ENCODE measurements around the gene PPFIA1.
"Not testable (repeated sequence)": the region's sequence is repeated elsewhere in the genome, so short reads cannot be mapped to it uniquely, and the experiment has no call there.

The PPFIA1 gene

DNA sequence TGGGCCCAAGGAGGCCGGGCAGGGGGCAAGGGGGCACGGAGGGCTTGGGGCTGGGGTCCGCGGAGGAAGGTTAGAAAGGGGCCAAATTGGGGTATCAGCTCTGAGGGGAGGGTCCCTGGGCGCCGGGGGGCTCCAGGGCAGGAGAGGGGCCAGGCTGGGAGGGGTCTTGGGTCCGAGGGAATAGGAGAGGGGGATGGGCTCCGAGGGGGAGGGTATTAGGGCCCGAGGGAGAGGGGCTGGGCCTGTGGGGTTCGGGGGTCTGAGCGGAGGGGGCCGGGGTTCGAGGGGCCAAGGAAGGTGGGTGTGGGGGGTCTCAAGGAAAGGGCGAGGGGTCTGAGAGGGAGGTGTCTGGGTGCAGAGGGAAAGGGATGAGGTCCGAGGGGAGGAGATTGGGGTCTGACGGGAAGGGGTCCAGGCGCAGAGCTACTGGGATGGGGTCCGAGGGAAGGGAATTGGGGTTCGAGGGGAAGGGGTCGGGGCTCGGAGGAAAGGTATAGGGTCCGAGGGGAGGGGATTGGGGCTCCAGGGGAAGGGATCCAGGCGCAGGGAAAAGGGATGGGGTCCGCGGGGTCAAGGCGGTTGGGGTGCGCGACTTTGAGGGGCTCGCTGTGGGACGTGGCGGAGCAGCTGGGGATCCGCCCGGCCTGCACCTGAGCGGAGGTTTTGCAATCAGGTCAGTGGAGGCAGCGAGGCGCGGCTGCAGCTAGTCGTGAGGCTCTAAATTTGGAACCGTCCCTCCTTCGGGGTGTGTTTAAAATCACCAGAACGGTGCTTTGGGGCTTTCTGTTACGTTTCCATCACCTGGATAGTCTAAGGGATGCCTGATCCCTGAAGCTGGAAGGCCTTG lies 128.6 kb downstream of the PPFIA1 start:
- DNase-seq = no peak

DNA sequence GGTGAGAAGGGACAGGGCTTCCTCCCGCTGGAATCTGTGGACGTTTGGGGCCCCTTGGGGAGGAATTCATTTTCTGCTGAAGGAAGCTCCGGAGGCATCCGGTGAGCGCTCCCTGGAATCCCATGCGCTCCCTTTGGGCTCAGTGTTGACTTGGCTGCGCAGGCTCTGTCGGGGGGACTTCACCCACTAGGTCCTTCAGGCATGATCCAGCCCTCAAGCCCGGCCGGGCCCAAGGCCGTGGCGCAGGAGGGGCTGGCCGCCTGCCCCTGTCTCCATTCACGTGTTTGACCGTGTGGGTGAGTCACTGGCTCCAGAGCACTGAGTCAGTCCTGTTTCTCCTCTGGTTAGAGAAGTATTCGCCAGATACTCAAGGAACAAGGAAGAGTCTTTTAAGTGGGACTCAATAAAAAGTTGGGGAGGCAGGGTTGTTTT lies 129.2 kb downstream of the PPFIA1 start:
- no peak for DNase-seq

DNA sequence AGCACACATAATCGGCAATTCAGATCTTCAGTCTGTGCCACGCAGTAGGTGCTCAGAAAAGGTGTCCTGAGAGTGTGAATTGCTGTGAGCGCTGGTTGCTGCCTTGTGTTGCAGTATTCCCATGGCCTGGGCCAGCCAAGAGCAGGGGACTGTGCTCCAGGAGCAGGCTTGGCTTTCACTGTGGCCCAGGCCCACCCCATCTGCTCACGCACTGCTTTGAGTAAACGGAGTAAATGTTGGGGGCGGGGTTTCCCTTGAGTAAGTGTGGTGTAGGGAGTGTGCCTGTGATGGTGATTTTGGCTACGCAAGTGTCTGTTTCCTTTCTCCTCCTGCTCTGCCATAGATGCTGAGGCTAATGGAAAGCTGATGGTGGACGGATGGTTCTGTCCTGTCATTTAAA lies 130.2 kb downstream of the PPFIA1 start:
- DNase-seq = no peak

DNA sequence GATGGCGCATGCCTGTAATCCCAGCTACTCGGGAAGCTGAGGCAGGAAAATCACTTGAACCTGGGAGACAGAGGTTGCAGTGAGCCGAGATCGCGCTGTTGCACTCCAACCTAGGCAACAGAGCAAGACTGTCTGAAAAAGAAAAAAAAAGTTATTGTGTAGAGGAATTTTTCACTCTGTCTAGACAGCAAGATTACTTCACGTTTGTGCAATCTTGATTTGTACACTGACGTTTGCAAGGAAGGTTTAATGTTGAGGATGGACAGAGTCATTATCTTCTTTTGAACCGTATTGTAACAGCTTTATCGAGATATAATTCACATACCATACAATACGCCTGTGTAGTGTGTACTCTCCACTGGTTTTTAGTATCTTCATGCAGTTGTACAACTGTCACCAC lies 131.5 kb downstream of the PPFIA1 start:
- no peak for DNase-seq

DNA sequence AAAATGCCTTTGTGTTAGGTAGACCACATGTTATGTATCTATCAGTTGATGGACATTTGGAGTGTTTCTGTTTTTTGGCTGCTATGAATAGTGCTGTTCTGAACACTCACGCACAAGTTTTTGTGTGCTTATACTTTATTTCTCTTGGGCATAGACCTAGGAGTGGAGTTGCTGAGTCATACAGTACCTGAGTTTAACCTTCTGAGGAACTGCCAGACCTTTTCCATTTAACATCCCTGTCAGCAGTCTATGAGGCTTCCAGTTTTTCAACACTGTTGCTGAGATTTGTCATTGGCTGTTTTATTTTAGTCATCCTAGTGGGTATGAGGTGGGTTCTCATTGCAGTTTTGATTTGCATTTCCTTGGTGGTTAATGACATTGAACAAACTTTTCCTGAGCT lies 132.2 kb downstream of the PPFIA1 start:
- no peak for DNase-seq

DNA sequence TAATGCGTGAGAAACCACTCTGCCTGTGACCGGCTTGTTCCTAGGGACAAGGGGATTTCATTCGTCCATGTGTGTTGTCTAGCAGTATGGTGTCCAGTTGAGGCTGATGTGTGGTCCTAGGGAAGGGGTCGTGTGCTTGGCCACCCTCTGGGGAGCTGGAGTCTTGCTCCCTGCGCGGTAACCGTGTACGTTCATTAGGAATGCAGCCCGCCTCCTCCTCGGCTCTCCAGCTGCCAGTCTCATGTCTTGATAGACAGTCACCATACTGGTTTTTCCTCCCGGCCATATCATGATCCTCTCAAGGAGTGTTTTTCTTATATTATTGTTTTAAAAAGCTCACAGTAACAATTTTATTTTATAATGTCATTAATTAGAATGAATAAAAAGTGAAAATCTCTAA lies 133.8 kb downstream of the PPFIA1 start:
- no peak for DNase-seq

DNA sequence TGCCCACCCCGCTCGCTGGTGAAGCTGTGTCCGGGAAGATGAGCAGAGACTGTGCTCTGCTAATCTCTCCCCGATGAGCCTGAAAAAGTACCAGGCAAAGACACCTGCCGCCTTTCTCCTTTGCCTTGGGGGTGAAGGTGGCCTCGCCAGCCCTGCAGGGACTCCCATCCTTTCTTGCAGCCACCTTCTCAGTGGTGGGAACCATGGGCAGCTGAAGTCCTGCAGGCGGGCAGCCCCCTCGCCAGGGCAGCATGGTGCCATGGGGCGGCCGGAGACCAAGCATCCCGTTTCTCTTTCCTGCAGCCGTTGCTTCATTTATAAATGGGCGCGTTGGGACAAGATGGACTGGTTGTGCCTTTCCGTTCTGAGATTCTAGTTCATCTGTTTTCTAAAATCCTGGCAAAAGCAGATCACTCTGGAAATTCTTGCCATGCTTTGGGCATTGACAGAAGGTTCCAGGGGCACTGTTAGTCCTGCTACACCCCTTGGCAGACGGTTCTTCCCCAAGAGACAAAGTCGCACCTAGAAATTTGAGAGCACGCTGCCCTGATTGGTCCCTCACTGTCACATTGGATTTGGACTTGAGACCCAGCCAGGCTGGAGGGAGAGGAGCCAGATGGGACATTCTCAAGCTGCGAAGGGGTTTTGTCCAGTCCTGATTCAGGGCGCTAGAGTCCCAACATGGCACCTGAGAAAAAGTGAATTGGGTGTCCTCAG lies 135.3 kb downstream of the PPFIA1 start:
- no peak for DNase-seq

DNA sequence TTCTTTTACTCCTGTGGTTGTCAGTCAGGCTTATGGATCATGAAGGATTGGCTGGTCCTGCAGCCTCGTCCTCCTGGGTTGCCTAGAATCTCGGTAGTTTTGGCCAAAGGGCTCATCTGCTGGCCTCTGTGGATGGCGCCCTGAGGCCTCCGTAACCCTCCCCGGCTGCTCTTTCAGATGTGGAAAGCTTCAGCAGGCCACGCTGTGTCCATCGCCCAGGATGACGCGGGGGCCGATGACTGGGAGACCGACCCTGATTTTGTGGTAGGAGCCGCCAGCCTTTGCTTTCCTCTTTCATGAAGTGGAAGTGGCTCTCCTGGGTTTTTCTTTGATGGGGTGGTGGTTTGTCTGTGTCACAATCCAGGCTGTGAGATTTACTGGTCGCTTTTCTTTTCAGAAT lies 136.6 kb downstream of the PPFIA1 start:
- no peak for DNase-seq

DNA sequence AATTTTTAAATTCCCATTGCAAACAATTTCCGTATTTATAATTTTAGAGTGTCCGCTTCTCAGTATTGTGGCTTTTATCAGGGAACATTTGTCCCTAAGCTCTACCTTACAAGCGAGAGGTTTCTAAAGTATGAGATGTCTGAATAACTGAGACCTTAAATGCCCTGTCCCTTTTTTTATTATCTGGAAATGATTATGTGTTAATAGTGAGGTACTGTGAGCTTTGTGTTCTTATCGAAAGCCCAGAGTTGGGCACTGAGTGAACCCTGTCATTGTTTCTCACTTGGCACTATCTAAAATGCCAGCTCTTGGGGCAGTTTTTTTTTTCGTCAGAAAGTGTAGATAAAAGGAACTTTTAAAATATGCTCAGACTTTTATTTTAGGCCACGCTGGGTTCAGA lies 137.3 kb downstream of the PPFIA1 start:
- DNase-seq = no peak

DNA sequence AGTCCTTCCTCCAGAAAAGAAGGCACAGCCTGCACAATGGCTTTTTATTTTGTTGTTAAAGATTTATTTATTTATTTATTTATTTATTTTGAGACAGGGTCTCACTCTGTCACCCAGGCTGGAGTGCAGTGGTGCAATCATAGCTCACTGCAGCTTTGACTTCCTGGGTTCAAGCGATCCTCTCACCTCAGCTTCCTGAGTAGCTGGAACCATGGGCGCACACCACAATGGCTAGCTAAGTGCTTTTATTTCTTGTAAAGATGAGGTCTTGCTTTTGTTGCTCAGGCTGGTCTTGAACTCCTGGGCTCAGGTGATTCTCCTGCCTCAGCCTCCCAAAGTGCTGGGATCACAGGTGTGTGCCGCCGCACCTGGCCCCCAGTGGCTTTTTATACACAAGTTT lies 137.8 kb downstream of the PPFIA1 start:
- DNase-seq = not testable (repeated sequence)

DNA sequence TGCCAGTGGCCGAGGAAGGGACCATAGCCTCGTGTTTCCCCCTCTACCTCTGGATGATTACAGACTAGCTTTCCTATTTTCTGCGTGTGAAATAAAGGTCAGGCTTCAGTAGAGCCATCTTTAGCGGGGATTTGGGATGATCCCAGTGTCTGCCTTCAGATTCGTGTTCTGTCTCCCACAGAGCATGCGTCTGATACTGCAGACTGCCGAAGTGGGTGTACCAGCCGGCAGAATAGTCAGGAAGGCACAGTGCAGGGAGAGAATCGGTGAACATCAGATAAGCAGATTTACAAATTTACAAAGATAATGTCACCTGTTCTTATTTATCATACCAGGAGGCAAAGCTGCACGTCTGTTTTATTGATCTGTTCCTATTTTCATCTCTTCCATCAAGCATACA lies 138.9 kb downstream of the PPFIA1 start:
- DNase-seq = no peak

DNA sequence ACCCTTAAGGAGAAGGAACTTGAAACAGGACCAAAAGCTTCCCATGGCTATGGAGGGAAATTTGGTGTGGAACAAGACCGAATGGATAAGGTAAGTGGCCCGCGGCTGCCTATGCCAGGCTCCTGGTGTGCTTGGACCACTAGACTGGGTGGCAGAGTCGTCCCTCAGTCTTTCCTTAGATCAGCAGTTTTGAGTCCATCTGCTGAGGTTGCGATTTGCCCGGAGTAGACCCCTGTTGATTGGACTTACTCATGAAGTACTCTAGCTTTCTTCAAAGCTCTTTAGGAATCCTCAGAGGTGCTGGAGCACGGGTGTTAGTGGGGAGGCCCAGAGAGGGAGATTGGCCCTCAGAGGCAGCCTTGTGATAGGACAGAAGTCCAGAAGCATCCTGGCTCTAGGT lies 139.4 kb downstream of the PPFIA1 start:
- no peak for DNase-seq

DNA sequence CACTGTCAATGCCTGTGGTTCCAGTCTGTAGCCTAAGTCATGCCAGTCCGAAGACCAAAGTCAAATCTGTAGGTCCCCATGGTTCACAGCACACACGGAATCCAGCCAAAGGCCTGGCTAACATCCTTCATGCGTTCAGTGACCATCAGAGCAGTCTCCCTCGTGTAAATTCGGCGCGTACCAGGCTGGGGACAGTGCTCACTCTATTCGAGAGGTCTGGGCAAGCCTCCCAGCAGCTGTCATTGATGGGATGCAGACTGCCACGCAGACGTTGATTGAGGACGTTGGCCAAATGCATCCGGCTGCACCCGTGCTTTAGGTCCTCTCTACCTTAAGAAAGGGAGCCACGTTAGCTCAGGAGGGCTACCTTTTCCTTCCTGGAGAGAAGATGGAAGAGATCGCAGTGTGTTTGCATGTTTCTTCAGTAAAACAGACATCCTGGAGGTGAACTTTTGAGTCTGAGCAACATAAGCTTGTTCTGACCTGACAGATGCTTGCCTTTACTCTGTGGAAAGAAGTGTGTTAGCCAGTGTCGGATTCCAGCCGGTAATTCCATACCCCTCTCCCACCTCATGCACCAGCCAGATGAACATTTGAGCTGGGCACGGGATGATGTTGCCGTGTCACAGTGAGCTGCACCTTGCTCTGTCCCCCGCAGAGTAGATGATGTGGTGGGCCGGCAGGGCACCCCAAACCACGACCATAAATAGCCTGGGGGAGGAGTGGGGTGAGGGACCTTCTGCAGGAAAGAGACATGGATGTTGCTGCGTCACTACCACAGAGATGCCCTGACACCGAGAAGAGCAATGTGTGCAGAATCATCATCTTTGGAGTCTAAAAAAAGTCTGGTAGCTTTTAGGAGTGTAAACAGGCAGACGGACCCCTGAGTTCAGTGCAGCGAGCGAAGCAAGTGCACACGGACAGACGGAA lies 140.1 kb downstream of the PPFIA1 start:
- DNase-seq = no peak

DNA sequence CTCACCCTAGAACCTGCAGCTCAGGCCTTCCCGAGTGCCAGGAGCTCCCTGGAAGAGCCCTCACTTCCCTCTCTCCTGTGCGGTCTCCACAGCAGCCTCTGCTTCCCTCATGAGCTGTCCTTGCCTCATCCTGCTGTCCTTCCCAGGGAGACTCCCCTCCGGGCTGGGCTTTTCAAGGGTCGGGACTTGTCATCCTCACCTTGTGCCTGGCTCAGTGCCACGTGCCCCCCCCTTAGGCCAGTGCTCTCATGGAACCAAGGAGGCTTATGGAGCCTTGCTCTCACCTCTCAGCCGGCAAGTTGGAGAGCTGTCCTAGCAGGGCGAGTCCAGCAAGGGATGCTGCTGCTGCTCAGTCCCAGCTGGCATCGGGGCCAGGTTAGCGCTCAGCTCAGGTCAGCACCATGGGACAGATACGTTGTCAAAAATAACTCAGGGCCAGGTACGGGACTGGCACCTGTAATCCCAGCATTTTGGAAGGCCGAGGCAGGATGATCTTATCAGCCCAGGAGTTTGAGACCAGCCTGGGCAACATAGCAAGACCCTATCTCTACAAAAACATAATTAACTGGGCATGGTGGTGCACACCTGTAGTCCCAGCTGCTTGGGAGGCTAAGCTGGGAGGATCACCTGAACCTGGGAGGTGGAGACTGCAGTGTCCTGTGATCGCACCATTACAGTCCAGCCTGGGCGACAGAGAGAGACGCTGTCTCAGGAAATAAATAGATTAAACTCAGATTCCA lies 141.4 kb downstream of the PPFIA1 start:
- no peak for DNase-seq

DNA sequence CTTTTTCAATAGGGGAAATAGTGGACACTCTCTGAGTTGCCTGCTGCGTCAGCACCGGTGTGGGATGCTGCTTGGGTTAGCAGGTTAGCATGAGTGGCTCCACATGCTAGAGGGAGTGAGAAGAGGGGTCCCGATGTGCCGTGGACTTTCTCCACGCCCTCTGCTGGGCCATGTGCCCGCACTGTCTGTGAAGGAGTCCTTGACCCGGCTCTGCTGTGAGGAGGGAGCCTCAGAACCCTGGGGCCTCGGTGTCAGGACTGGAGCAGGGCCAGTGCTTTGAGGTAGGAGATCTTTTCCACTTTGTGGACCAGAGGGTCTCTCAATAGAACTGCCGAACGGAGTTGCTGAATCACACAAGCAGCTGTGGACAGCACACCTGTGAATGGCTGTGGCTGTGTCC lies 142.7 kb downstream of the PPFIA1 start:
- no peak for DNase-seq

DNA sequence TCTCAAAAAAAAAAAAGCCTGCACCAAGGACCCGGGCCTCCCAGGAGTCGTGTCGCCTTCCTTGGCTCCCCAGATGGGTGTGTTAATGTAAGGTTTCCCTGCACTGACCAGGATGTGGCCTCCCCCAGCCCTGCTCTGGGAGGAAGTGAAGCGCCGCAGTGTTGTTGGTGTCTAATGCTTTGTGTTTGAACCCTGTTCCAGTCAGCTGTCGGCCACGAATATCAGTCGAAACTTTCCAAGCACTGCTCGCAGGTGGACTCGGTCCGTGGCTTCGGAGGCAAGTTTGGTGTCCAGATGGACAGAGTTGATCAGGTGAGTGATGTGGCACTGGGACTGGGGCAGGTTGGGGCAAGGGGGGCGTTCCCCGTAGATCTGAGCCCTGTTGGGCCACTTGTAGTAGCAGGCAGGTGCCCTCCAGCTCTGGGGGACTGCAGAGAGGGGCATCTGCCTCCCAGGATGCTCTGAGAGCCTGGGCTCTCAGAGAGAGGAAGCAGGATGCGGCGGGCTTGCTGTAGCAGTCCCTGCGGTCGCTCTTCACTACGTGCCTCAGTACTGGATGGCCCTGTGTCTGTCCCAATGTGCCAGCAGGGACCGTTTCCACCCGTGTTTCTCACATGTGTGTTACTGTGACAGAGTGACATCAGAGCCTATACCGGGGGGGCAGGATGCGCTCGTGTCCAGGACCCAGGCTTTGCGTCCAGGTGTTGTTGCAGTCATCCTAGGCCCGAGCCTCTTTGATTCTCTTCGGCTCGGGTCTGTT lies 144.0 kb downstream of the PPFIA1 start:
- DNase-seq = no peak

DNA sequence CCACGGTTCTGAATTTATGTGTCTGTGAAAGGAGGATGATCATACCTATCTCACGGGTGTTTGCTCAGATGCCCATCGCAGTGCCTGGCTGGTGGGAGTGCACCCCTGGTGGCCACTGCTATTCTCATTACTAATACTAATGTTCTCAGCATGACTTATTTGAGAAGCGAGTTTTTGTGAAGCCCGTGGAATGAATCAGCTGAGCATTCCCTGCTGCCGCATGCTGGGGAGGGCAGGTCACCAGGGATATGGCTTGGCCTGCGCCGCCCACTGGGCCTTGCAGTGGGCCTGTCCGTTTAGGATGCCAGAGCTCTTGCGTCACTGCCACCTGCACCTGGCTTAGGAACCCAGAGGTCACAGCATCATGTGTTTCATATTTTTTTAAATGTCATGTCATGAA lies 144.7 kb downstream of the PPFIA1 start:
- DNase-seq = no peak

DNA sequence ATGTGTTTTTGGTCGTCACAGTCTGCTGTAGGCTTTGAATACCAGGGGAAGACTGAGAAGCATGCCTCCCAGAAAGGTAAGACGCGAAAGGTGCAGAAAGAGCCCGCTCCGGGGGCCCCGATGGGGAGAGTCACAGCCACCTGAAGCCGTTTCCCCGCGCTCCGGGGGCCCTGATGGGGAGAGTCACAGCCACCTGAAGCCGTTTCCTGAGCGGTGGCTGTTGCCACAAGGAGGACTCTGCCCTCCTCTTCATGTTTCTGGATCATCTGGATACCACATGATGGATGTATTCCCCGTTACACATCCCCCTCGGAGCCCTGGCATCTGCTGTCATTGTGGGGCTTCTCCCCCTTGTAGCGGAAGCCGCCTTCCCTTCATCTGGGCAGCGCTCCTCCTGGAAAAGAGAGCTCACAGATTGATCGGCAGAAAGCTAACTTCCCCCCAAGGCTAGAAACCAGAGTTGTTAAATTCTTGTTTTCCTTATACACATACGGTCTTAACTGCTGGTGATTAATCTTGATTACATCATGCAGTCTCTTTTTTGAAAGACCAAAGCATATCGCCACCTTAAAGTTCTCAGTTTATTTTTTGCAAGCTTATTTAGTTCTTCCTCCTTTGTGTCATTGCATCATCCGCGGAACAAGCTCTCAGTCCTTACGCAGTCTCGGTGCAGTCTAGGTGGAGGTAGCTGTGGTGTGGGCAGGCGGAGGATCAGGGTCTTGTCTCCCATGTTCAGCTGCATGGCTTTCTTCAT lies 145.3 kb downstream of the PPFIA1 start:
- DNase-seq = no peak

DNA sequence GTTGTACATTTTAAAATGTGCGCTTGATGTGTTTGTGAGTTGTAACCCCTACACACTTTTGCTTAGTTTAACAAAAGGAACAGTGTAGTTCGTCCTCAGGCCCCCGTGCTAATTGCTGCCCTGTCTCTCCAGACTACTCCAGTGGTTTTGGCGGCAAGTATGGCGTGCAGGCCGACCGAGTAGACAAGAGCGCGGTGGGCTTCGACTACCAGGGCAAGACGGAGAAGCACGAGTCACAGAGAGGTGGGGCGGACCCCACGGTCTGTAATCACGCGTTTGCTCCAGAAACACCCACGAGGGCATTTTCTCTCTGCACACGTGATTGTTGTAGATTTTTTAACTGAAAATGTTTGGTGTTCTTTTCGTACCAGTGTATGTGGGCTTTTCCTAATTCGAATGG lies 146.4 kb downstream of the PPFIA1 start:
- DNase-seq = no peak

DNA sequence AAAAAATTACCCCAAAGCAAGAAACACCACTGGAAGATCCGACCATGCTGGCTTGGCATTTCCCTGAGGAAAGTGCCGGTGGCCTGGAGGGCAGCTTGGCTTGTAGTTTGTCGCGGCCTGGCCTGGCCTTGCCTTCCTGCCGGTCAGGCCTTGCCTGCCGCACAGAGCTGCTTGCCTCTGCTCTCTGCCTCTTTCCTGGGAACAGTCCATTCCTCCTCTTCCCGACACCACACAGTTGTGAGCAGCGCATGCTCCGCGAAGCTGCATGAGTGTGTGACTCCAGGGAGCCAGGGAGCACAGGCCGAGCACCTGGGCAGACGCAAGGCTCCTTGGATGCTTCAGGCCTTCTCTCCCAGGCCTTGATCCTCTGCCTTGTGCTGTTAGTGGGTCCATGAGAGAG lies 147.6 kb downstream of the PPFIA1 start:
- DNase-seq = no peak
